Stimulated activated CD8-positive, alpha-beta memory T cell treated with anti-CD3 and anti-CD28 coated beads, Interleukin-7, amount 100 ng/mL, for 1 hour (primary cell): ENCODE measurements around the gene TUBGCP6.

Experiments
- DNase-seq, 2 donors: peaks; one replicate each; pipeline ENCODE4 v3.0.0-alpha.2; 2020; ENCODE audit warnings: low read depth in 2 of 2

TUBGCP6 gene

DNA sequence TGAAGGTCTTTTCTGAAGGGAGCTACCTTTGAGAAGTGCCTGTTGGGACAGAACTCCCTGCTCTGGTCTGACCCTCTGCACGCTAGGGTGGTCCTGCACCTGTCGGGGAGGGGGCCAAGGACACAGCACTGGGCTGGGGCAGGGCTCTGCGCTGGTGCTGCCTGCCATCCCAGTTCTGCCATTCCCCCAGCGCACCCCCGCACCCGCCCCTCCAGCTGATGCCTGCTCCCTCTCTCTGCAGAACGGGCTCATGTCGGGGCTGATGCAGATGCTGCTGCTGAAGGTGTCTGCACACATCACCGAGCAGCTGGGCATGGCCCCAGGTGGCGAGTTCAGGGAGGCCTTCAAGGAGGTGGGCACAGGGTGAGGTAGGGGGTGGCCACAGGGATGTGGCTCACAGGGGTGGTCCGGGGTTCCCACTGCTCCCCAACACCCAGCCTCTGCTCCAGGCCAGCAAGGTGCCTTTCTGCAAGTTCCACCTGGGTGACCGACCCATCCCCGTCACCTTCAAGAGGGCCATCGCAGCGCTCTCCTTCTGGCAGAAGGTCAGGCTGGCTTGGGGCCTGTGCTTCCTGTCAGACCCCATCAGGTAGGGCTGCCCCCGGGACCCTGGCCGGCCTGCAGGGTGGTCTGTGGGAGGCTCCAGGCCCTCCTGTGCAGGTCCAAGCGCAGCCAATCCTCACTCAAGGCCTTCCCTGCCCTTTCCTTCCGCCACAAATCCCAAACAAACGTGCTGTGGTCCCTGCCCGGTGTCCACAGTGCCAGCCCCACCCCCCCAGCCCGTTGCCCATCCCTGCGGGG, 47.6 kb downstream of the TUBGCP6 start:
- DNase-seq, result no peak

DNA sequence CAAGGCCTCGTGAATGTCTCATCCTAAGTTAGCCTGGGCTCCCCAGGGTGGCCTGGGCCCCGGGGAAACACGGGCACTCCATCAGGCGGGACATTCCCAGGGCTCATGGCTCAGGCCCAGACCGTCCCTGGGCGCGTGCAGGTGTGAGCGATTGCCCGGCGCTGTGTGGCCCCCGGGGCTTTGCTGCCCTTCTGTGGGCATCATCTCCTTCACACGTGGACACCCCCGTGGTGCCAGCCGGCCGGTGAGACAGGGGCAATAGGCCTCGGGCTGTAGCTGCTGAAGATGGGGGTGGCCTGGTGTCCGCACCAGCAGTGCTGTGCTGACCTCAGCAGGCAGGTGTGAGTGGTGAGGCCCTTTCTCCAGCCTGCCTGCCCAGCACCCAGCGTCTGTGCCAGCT, 48.6 kb downstream of the TUBGCP6 start:
- DNase-seq, result no peak

DNA sequence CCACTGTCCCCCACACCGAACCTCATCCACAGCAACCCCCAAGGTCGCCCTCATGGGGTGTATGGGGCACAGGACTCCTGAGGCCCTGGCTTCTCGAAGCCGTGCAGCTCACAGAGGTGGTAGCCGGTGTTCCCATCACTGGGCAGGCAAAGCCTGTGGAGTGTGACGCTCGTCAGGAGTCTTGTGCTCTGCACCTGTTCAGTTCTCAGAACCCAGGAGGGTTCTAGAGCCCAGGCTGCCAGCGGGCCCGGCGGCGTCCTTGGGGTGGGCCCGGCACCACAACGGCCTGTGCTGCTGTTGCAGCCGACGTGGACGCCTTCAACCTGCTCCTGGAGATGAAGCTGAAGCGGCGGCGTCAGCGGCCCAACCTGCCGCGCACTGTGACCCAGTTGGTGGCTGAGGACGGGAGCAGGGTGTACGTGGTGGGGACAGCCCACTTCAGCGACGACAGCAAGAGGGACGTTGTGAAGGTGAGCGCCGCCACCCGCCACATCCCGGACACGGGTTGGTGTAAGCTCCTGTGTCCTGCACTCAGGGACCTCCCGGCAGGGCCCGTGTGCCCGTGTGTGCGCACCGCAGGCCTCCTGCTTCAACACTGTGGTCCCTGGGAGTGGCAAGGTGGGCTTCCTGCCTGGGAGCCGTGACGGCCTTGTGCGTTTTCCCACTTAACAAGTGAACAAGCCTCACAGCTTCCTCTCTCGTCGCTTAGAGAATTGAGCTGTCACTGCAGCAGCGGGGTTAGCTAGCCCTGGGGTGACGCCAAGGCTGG, 50.6 kb downstream of the TUBGCP6 start:
- no peak for DNase-seq

DNA sequence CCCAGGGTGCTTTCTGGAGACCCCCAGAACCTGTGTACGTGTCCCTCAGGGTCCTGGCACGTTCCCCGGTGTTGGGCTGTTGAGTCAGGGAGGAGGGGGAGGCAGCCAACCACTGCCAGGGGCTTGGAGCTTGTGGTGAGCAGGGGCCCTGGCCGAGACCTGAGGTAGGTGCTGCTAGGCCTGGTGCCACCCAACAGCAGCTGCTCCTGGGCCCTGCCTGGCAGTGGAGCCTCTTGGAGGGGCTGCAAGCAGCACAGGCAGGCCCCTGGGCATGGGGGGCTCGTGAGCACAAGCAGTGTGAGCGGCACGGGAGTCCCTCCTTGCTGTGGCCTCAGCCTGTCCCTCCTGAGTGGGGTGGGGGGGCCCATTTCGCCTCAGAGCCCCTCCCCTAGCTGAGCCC, 51.2 kb downstream of the TUBGCP6 start:
- DNase-seq, result no peak

DNA sequence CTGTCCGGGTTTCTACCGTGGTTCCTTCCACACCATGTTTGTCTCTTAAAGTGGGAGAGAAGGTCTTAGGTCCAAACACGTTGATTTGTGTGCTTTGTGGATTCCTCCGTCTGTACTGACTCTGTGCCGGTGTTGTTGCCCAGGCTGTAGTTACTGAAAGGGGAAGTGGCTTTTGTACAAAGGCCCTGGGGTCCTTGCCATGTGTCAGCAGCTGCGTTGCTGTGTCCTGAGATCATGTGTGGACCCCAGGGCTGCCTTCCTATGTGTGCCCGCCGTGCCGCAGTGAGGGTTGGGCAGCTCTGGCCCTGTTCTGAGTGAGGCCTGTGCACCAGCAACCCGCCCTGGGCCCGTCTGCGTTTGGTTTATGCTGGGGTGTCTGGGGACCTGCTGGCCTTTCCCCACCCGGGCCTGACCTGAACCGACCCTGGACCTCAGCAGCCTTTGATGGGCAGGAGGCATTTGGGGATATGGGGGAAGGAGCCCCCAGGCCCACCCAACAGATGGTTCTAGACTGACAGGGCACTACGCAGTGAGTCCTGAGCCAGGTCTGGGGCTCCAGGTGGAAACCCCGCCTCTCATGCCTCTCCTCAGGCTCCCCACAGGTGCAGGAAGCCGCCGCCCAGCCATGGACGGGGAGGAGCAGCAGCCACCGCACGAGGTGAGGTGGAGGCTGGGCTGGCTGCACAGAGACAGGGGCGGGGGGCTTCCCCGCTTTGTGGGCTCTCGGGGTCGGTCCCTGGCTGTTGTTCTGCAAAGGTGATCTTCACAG, 52.2 kb downstream of the TUBGCP6 start:
- no peak for DNase-seq

DNA sequence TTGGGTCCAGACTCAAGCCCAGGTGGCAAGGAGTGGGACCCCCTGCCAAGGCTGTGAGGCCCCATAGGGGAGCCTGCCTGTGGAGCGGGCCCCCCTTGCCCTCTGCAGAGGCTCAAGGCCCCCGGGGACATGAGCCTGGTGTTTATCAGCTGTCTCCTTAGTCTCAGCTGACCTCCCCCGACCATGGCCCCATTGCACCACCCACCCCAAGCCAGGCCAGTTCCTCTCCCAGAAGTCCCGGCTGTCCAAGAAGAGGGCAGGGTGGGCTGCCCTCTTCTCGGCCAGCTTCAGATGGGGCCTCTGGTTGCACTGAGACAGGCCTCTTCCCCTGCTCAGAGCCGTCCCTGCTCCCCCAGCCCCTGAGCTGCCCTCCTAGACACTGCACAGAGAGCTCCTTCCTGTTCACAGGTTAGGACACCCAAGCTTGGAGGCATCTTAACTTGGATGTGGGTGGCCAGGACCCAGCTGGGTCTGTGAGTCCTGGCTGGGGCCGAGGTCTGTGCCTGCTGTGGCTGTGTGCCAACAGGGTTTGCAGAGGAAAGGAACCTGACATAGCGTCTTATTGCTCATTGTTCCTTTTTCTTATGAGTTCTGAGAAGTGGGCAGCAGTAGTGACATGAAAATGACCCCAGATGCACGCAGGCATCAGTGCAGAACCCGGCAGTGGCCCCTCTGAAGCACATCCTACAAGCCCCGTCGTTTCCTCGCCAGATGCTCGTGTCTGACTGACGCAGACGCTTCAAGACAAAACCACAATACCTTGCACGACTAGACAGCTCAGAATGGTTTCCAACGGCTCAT, 53.7 kb downstream of the TUBGCP6 start:
- DNase-seq, result peak; percentile 52 to 57

DNA sequence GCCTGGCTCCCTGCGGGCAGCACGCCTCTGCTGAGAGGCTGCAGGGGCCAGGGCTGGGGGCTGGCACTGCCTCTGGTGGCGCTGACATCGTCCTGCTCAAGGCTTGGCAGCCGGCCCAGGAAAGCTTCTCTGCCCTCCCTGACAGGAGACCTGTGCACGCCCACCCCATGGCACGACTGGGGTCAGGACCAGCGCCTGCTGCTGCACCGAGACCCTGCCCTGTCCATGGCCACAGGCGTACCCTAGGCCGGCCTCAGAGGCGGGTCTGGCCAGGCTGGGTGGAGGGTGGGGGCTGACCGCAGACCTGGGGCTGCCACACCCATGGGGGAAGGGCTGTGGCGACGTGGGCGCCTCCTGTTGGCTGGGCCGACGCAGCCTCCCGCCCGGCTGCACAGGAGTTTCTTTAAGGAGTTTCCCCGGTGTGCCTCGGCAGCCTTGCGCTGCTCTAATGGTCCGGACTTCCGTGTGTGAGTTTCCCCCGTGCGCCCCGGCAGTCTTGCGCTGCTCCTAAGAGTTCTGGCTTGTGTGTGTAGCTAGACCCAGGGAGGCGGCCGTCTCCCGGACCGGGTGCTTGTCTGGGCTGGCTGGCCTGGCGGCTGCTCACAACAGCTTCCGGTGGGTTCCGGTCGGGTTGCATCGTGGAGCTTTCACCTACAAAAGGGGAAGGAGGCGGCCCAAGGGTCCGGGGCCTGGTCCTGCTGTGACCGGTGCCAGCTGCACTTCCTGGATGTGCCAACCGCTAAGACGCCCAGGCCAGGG, 54.5 kb downstream of the TUBGCP6 start:
- DNase-seq, result peak; percentile 54 to 62

DNA sequence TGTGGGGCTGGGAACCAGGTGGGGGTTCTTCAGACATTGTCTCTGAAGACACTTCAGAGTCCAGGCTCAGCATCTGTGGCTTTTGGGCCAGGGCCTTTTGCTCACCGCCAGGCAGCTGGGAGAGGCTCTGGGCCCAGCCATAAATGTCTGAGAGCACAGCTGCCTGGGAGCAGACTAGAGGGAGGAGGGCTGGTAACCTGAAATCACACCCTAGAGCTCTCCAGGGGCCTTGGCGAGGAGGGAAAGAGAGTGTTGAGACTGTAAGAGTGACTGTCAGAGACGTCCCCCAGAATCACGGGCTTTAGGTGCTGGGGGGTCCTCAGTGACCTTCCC, 55.0 kb downstream of the TUBGCP6 start:
- DNase-seq, result no peak

DNA sequence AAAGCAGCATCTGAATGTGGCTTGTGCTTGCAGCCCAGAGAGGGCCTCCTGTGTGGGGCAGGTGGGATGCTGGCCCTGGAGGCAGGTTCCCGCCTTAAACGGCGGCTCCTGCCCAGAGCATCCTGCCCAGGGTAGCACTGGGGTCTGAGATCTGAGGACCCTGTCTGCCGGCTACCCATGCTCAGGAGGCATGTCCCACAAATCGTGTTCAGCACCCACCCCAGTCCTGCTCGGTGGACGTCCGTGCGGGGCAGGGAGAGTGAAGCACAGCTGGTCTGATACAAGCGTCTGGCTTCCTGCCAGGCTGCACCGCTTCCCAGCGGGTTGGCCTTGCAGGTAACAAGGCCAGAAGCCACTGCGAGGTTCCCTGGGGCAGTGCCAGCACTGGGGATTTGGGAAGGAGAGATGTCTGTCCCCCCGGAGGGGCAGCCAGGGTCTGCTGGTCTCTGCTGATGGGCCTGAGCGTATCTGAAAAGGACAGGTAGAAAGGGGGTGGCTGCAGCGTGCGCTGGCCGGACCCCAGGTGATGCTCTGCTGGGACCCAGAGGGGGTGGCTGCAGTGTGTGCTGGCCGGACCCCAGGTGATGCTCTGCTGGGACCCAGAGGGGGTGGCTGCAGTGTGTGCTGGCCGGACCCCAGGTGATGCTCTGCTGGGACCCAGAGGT, 55.5 kb downstream of the TUBGCP6 start:
- no peak for DNase-seq

DNA sequence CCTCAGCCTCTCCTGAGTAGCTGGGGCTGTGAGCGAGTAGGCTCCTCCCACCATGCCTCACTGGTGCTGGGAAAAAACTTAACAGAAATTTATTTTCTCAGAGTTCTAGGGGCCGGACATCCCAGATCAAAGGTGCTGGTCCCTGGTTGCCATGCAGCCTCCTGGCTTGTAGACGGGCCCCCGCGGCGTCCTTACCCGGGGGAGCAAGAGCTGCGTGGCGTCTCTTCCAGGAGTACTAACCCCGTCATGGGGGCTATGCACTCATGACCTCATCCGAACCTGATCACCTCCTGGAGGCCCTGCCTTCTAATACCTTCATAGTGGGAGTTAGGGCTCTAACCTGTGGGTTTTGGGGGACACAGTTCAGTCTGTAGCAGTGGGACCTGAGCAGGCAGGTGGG, 56.5 kb downstream of the TUBGCP6 start:
- DNase-seq, result no peak

DNA sequence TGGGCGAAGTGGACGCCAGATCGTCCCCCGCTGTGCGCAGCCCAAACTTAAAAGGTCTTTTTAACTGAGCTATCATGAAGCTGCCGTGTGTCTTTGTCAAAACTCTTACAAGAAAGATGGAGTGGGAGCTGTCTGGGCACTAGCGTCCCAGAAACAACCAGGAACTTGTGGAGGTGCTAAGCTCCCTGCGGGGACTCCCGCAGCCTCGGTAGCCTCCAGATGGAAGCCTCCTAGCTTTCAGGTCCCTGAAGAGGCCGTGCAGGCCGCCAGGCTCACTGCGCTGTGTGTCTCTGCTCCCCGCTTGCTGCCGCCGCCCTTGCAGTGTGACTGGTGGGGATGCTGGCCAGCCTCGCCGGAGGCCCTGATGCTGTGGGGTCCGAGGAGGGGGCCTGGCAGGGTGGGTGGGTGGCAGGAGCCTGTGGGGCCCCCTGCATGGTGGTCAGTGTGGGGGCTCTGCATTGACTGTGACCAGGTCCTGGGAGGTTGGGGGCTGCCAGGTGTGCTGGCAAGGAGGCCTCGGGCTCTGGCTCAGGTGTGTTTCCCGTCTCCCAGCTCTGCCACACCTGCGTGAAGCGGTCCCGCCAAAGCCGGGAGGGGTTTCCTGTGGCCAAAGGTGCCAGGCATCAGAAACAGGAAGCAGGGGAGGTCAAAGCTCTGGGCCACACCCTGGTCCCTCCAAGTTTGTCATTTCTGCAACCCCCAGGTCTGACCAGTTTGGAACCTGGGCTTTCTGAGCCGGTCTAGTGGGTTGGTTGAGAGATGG, 57.9 kb downstream of the TUBGCP6 start:
- DNase-seq, result no peak

DNA sequence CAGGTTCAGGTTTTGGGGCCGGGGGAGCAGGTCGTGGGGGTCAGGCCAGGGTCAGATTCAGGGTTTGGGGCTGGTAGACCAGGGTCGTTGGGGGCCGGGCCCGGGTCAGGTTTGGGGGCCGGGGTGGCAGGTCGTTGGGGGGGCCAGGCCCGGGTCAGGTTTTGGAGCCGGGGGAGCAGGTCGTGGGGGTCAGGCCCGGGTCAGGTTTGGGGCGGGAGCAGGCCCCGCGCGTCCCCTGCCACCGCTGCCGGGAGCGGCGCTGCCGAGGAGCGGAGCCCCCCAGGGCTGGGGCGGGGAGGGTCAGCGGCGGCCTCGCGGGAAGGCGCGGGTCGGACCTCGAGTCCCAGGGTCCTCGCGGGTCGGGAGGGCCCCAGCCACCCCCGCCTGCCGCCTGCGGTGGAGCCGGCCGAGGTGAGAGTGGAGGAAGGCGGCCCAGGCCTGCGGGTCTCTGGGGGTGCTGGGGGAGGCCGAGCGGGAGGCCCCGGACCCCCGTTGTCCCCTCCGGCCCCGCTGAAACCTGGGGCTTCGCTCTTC, 58.6 kb downstream of the TUBGCP6 start:
- DNase-seq, result no peak

DNA sequence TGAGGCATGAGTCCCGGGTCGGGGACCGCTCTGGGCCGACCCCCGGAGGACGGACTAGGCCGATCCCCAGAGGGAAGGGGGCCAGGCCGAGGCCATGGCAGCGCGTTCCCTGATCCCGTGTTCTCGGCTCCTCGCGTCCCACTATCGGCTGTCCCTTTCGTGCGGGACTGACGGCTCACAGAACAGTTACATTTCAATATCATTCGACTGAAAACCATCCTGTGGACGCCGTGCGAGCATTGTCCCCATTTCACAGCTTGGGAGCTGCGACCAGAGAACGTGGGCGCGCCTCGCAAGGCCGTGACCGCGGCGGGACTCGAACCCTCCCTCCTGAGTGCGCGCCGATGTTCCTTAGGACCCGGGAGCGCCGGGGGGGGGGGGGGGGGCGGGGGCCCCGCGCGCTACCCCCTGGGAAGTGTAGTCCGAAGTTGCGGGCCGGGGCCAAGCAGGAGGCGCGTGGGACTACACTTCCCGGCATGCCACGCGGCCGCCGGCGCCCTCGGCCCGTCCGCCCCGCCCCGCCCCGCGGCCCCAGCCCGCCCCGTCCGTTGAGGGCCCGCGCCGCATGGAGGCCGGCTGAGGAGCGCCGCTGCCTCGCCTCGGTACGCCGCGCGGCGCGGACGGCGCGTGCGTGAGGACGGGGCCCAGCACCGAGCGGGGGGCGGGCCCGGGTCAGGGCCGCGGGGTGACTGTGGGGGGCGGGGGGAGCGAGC, 59.3 kb downstream of the TUBGCP6 start, which contains the start of gene TRABD:
TSS of gene TRABD (plus strand) at position 539 of the 713 bp plus-strand sequence. CDS start 7,148 bp downstream, outside the sequence.
- peak; percentile 69 to 76 for DNase-seq

DNA sequence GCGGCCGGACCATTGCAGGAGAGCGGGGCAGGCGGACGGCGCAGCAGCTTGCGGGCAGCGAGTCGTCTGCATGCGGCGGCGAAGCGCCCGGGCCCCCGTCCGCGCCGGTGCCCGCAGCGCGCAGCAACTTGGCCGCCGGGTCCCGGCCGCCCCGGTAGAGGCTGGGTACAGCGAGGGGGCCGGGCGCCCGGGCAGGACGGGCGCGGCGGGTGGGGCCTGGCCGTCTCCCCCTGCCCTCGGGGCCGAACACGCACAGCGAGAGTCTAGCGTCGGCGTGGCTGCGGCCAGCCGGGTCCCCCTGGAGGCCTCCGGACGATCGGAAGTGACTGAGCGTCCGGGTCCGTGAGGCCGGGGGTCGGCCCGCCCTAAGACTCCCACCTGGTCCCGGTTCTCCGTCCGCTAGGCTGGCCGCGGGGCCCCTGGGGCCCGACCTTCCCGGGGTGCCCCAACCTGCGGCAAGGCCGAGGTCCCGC, 59.9 kb downstream of the TUBGCP6 start:
- DNase-seq, result no peak

DNA sequence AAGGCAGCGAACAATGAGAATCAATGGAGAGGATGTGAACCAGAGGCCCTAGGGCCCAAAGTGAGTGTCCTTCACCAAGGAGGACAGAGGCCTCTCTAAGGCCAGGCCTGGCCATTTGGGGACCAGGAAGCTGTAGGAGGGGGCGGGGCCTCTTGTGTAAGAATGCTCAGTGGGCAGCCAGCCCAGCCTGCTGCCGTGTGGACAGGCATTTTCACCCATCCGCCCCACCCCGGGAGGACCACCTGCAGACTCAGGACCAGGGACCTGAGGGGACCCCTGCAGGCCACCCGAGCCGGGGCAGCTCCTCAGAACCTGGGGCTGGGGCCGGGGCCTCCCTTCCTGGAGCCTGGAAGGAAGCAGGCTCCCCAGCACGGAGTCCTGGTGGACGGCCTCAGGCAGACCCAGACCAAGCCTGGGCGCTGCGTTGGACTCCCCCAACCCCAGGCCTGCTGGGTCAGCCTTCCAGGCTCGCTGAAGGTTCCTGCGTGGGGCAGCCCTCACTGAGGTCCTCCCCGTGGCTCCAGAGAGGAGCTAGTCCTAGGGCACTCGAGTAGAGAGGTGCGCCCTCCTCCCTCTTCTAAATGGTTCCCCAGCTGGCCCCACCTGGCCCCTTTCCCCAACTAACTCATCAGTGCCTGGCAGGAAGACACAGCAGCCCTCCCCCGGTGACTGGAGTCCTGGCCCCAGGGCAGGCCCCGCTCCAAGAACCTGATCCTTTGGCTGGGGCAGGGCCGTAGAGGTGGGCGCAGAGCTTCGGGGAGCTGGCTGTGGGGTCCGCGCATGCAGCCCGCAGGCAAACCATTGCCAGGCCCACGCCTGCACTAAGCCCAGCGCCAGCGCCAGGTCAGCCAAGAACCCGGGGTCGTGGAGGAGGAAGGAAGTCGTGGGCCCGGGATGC, 60.6 kb downstream of the TUBGCP6 start:
- DNase-seq, result no peak

DNA sequence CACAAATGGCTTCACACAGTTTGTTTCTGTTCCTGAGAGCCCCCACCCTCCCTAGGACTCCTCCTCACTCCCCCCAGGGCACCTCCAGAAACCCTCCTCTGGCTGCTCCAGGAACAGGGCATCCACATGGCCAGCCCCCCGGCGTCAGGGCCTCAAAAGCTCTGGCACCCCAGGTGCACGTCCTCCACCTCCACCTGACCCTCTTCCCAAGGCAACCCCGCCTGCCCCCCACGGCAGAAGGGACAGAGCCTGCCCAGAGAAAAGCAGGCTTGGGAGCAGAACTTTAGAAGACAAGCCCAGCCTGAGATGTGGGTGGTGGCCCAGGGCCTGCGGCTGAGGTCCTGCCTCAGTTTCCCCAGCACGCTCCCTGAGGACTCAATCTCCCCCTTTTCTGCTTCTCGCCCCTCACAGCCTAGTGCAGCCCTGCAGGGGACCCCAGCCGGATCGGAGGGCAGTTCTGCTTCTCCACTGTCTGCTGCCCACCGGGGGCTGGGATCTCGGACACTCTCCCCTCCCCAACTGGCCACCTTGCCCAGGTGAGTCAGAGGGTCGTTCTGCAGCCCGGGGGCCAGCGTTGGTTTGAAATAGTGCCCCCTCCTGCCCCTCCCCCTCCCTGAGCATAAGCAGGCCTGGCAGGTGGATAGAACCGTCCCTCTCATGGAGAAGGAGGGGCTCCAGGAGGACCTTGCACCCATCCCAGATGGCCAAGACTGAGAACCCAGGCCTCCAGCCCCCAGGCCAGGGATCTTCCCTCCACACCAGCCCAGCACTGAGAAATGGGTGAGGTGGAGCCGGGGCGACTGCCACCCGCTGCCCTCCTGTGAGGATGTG, 61.5 kb downstream of the TUBGCP6 start:
- no peak for DNase-seq
